Upper lobe of right lung (tissue), 1 donor: ENCODE results near the gene NAV3. TPM values are rescaled to one million over a fixed set of nuclear protein-coding genes. Genes with fewer than 3 reads are reported as not detected.

Experiments
- ATAC-seq: fragments of 200-7000 bp; cut with Tn5 transposase; one replicate; pipeline ENCODE4 v1.9.1; 2020; ENCODE audit warnings: mild to moderate bottlenecking, moderate library complexity
- DNase-seq: peaks from one replicate; pipeline ENCODE4 v3.0.0-alpha.2; 2020
- H3K27ac ChIP-seq: fragments of 200-600 bp; one replicate; pipeline ENCODE4 v1.8.0; 2022
- H3K27me3 ChIP-seq: fragments of 200-600 bp; one replicate; pipeline ENCODE4 v1.8.0; 2022; ENCODE audit warnings: mild to moderate bottlenecking
- H3K36me3 ChIP-seq: fragments of 200-600 bp; one replicate; pipeline ENCODE4 v1.8.0; 2022
- H3K4me1 ChIP-seq: fragments of 200-600 bp; one replicate; pipeline ENCODE4 v1.8.0; 2022
- H3K4me3 ChIP-seq: fragments of 200-600 bp; one replicate; pipeline ENCODE4 v1.8.0; 2022; ENCODE audit warnings: mild to moderate bottlenecking
- H3K9me3 ChIP-seq: fragments of 200-600 bp; one replicate; pipeline ENCODE4 v1.8.0; 2022
- intact Hi-C: fragments of 100-400 bp; cut with DNase I; formaldehyde crosslinking; loops from one replicate; pipeline ENCODE4 v1.11.0; 2022
- total RNA-seq: library from RNA; stranded (reverse); fragmentation: NEBNext Ultra II Directional; extraction: Animal tissue kit (Norgen Biotek cat#: 25700); gene quantifications from one replicate; pipeline ENCODE4 v1.2.1, GENCODE V29; 2021
- TF ChIP-seq, protein P1 (sequence below): fragments of 200-600 bp; IDR thresholded peaks from one replicate; pipeline ENCODE4 v1.8.0; 2022; ENCODE audit warnings: antibody characterized with exemption
- donor health status: DM: no; HTN: yes; CAD: no; lungs with severe emphysema.

NAV3 gene
- total RNA-seq, 1 donor from 2014 or later: 17.8 TPM

DNA sequence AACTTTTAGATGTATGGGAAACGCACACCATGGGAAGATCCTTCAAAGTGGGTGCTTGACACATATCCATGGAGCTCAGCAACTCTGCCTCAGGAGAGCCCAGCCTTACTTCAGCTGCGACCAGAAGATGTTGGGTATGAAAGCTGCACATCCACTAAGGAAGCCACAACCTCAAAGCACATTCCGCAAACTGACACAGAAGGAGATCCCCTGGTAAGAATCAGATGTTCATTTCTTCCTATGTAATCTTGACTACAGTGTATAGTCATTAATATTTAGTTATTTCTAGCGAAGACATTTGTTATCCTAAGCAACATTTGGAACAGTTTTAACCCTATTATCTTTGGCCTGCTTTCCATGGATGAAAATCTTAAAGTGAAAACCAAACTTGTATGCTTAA lies 374.2 kb downstream of the NAV3 start:
- no peaks in the 10 kb centered on the region for H3K27me3 ChIP-seq
- intact Hi-C loops: no loop called here
- no peaks in the 10 kb centered on the region for H3K36me3 ChIP-seq
- TF ChIP-seq, protein P1, sequence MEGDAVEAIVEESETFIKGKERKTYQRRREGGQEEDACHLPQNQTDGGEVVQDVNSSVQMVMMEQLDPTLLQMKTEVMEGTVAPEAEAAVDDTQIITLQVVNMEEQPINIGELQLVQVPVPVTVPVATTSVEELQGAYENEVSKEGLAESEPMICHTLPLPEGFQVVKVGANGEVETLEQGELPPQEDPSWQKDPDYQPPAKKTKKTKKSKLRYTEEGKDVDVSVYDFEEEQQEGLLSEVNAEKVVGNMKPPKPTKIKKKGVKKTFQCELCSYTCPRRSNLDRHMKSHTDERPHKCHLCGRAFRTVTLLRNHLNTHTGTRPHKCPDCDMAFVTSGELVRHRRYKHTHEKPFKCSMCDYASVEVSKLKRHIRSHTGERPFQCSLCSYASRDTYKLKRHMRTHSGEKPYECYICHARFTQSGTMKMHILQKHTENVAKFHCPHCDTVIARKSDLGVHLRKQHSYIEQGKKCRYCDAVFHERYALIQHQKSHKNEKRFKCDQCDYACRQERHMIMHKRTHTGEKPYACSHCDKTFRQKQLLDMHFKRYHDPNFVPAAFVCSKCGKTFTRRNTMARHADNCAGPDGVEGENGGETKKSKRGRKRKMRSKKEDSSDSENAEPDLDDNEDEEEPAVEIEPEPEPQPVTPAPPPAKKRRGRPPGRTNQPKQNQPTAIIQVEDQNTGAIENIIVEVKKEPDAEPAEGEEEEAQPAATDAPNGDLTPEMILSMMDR: no peak
- H3K9me3 ChIP-seq: no peaks in the 10 kb centered on the region
- H3K4me3 ChIP-seq: no peak overlapping the region
- DNase-seq (no peak), ATAC-seq (no peak)
- H3K4me1 ChIP-seq: no peaks in the 10 kb centered on the region
- H3K27ac ChIP-seq: no peak overlapping the region

DNA sequence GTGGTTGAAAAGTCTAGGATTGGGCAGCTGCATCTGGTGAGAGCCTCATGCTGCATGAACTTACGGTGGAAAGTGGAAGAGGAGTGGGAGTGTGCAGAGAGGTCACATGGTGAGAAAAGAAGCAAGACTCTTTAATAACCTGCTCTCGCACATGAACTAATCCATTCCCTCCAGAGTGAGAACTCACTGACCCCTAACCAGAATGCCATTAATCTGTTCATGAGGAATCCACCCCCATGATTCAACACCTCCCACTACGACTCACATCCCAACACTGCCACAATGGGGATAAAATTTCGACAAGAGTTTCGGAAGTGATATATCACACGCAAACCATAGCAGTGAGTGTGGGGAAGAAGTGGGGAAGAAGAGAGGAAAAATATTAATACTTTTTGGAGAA lies 377.4 kb downstream of the NAV3 start:
- intact Hi-C loops: no loop called here
- ATAC-seq (no peak), DNase-seq (no peak)
- H3K4me3 ChIP-seq: no peak overlapping the region
- TF ChIP-seq, protein P1: no peak
- H3K9me3 ChIP-seq: no peaks in the 10 kb centered on the region
- H3K27me3 ChIP-seq: no peaks in the 10 kb centered on the region
- H3K36me3 ChIP-seq: no peaks in the 10 kb centered on the region
- H3K27ac ChIP-seq: no peak overlapping the region
- H3K4me1 ChIP-seq: no peaks in the 10 kb centered on the region

DNA sequence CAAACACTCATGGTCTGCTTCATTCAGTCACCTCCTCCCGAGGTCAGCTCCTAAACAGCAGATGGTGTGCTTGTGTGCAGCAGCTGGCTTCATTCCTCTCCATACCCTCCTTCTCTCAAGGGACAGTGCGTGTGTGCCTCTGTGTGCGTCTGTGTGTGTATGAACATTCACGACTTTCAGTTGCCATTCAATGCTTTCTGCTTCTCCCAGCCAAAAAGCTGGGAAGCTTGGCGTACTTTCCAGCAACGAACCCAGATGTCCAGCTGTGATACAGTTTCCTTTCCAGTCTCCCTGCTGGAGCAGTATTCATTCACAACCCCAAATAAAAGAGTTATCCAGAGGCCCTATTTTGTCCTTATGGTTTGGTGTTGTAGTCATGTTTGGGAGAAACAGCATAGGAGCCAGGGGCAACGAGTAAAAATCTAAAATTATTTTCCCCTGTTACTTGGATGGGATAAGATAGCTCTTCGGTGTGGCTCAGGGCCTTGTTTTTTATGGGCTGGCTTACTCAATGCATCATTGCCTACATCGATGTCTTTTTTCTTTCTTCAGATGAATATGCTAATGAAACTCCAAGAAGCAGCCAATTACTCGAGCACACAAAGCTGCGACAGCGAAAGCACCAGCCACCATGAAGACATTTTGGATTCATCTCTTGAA lies 379.3 kb downstream of the NAV3 start:
- ATAC-seq: peak; percentile 36
- DNase-seq: no peak
- H3K9me3 ChIP-seq: no peaks in the 10 kb centered on the region
- TF ChIP-seq, protein P1: no peak
- H3K27ac ChIP-seq: no peak overlapping the region
- intact Hi-C loops: no loop called here
- H3K36me3 ChIP-seq: no peaks in the 10 kb centered on the region
- H3K27me3 ChIP-seq: no peaks in the 10 kb centered on the region
- no peak overlapping the region for H3K4me3 ChIP-seq
- no peaks in the 10 kb centered on the region for H3K4me1 ChIP-seq

DNA sequence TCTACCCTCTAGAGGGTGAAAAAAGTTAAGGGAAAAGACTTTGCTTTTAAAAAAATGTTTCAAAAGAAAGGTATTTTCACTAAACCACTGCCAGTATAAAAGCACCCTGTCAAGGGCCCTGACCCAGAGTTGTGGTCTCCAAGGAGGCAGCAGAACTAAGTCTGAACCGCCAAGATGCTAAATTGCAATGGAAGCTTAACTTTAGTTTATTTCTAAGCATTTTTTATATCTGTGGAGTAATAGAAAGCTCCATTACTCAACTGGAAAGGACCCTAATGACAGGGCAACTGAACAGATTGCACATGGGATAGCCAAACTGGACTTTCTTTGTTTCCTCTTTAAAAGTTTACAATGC lies 379.8 kb downstream of the NAV3 start:
- no peak for DNase-seq
- Histone ChIP-seq H3K36me3 (no peaks in the 10 kb centered on the region), H3K27ac (no peak overlapping the region), H3K27me3 (no peaks in the 10 kb centered on the region), H3K4me1 (no peaks in the 10 kb centered on the region), H3K9me3 (no peaks in the 10 kb centered on the region), H3K4me3 (no peak overlapping the region)
- intact Hi-C loops: no loop called here
- TF ChIP-seq, protein P1: no peak
- ATAC-seq: no peak

DNA sequence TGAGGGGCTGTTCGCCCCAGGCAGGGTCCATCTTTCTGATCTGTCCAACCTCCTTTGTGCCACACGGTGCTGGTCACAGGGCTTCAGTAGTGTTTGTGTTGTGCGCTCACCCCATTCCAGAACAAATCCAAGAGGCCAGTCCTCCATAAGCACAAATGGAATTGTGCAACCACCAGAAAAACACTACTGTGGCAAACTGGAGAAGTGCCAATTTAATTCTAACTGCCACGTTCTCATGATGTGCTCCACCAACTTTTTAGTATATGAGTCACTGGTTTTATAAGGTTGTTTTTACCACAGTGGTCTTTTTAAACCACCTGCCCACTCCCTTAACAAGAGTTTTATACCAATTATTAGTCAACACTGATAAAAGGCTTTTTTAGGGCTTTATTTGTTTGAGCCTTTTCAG lies 380.2 kb downstream of the NAV3 start:
- DNase-seq (no peak), ATAC-seq (peak; percentile 52)
- H3K27ac ChIP-seq: no peak overlapping the region
- H3K9me3 ChIP-seq: no peaks in the 10 kb centered on the region
- intact Hi-C loops: no loop called here
- no peak overlapping the region for H3K4me3 ChIP-seq
- no peaks in the 10 kb centered on the region for H3K27me3 ChIP-seq
- no peaks in the 10 kb centered on the region for H3K4me1 ChIP-seq
- no peaks in the 10 kb centered on the region for H3K36me3 ChIP-seq
- TF ChIP-seq, protein P1: no peak

DNA sequence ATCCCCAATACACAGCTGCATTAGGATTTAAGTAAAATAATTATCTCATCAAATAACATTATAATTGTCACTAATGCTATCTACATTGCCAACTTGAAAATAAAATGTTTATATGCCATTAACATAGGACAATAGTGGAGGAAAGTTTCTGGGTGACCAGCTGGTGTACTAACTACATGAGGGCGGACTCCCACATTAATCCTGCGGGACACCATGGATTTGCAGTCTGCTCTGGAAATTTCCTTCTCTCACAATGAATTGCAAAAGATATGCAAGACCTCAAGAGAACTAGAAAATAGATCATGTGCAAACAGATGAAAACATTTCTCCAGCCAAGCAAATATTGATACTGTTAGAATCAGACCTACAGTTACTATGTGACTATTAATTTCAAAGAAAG lies 390.1 kb downstream of the NAV3 start:
- intact Hi-C loops: no loop called here
- Histone ChIP-seq H3K4me1 (no peaks in the 10 kb centered on the region), H3K4me3 (no peak overlapping the region), H3K27me3 (no peaks in the 10 kb centered on the region), H3K27ac (no peak overlapping the region), H3K9me3 (no peaks in the 10 kb centered on the region), H3K36me3 (no peaks in the 10 kb centered on the region)
- TF ChIP-seq, protein P1: no peak
- no peak for DNase-seq
- no peak for ATAC-seq
